ENCODE measurements around the gene ETS1. TPM values are rescaled to one million over a fixed set of nuclear protein-coding genes. Genes with fewer than 3 reads are reported as not detected.

The ETS1 gene
- total RNA-seq, 1 experiment from 2014 or later = 82.0 TPM

GRCh38 chr11:128567130-128567529 lies 20.2 kb downstream of the ETS1 start:
- Mint-ChIP-seq H3K27me3 (ENCODE audit: insufficient read depth, unreplicated experiment) (no peaks in the 10 kb centered on the region), H3K4me3 (ENCODE audit: unreplicated experiment) (no peak overlapping the region), H3K27ac (ENCODE audit: low read depth, unreplicated experiment) (no peak overlapping the region), H3K4me1 (ENCODE audit: insufficient read depth, unreplicated experiment) (no peaks in the 10 kb centered on the region), H3K9me3 (ENCODE audit: unreplicated experiment) (no peaks in the 10 kb centered on the region), H3K36me3 (ENCODE audit: insufficient read depth, unreplicated experiment) (no peaks in the 10 kb centered on the region)
- POLR2A ChIA-PET = no interaction called here
- no peak for DNase-seq (ENCODE audit: unreplicated experiment)
- intact Hi-C loops (cut with micrococcal nuclease) = no loop called here
- CTCF ChIA-PET = interaction anchor here (0.6 kb wide), 2 partner anchors 410 to 1845 kb away, joined by 3 read pairs; no protein-coding TSS in a partner anchor
- TF ChIP-seq, protein P1, sequence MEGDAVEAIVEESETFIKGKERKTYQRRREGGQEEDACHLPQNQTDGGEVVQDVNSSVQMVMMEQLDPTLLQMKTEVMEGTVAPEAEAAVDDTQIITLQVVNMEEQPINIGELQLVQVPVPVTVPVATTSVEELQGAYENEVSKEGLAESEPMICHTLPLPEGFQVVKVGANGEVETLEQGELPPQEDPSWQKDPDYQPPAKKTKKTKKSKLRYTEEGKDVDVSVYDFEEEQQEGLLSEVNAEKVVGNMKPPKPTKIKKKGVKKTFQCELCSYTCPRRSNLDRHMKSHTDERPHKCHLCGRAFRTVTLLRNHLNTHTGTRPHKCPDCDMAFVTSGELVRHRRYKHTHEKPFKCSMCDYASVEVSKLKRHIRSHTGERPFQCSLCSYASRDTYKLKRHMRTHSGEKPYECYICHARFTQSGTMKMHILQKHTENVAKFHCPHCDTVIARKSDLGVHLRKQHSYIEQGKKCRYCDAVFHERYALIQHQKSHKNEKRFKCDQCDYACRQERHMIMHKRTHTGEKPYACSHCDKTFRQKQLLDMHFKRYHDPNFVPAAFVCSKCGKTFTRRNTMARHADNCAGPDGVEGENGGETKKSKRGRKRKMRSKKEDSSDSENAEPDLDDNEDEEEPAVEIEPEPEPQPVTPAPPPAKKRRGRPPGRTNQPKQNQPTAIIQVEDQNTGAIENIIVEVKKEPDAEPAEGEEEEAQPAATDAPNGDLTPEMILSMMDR (IDR thresholded peaks at IDR 0.05; ENCODE audit: unreplicated experiment) = no peak
- no TSS peak for BruUV-seq (replicated peaks)

DNA sequence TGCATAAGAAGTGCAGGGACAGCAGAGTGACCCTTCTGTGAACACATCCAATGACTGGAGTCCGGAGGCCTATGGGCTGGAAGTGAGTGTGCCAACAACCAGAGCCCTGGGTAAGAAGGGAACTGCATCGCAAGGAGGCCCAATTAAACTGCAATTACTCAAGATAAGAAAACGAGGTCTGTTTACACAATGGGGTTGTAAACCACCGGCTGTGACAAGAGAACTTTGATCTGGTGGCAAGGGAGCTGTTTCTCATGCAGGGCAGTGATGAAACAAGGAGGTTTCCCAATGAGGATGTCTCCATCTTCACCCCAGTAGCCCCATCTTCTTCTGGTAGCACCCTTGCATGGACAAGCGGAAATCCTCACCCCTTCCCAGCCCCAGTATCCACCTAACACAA lies 21.5 kb downstream of the ETS1 start:
- Mint-ChIP-seq H3K9me3 (ENCODE audit: unreplicated experiment) (peaks cover 6% of the 10 kb centered on the region), H3K27ac (ENCODE audit: low read depth, unreplicated experiment) (no peak overlapping the region), H3K4me1 (ENCODE audit: insufficient read depth, unreplicated experiment) (no peaks in the 10 kb centered on the region), H3K27me3 (ENCODE audit: insufficient read depth, unreplicated experiment) (no peaks in the 10 kb centered on the region), H3K4me3 (ENCODE audit: unreplicated experiment) (no peak overlapping the region), H3K36me3 (ENCODE audit: insufficient read depth, unreplicated experiment) (no peaks in the 10 kb centered on the region)
- intact Hi-C loops (cut with micrococcal nuclease) = no loop called here
- no TSS peak for BruUV-seq (replicated peaks)
- no peak for DNase-seq (ENCODE audit: unreplicated experiment)
- POLR2A ChIA-PET = no interaction called here
- TF ChIP-seq, protein P1 (IDR thresholded peaks at IDR 0.05; ENCODE audit: unreplicated experiment) = no peak
- CTCF ChIA-PET = no interaction called here

GRCh38 chr11:128564642-128565245 lies 22.6 kb downstream of the ETS1 start:
- Mint-ChIP-seq H3K4me3 (ENCODE audit: unreplicated experiment) (no peak overlapping the region), H3K36me3 (ENCODE audit: insufficient read depth, unreplicated experiment) (no peaks in the 10 kb centered on the region), H3K27ac (ENCODE audit: low read depth, unreplicated experiment) (no peak overlapping the region), H3K9me3 (ENCODE audit: unreplicated experiment) (peaks cover 6% of the 10 kb centered on the region), H3K4me1 (ENCODE audit: insufficient read depth, unreplicated experiment) (no peaks in the 10 kb centered on the region), H3K27me3 (ENCODE audit: insufficient read depth, unreplicated experiment) (no peaks in the 10 kb centered on the region)
- CTCF ChIA-PET = interaction anchor here (0.7 kb wide), 1 partner anchor 57 kb away, joined by 4 read pairs; no protein-coding TSS in a partner anchor
- no peak for DNase-seq (ENCODE audit: unreplicated experiment)
- TF ChIP-seq, protein P1 (IDR thresholded peaks at IDR 0.05; ENCODE audit: unreplicated experiment) = no peak
- intact Hi-C loops (cut with micrococcal nuclease) = no loop called here
- BruUV-seq (replicated peaks) = no TSS peak
- POLR2A ChIA-PET = no interaction called here

DNA sequence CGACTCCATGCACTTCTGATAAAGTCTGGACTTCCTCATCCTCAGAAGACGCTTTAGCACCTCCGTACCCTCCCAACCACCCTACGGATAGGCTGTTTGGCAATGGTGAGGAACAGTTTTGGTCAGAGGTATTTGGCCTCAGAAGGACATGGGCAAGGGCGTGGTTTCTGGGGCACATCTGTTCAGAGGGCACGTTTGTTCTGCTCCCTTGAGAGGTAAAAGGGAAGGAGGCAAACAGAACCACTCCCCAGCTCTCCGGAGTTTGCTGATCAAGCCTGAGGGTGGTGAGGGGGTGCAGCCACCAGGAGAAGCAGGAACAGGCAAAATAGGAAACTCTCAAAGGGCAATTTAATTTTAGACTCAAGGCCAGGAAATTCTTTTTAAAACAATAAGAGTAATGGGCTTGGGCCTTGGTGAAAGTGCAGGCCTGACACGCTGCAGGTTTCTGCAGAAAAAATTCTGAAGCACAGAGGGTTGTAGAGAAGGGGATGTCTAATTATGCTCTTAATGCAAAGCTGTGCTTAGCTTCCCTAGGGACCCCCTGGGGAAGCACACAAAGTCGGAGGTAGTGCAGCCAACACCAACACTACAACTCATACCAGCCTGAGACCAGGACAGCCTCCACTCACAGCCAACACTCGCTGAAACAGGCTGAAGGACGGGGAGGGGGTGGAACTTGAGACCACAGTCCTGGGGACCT lies 23.3 kb downstream of the ETS1 start:
- Mint-ChIP-seq H3K9me3 (ENCODE audit: unreplicated experiment) (peaks cover 6% of the 10 kb centered on the region), H3K27ac (ENCODE audit: low read depth, unreplicated experiment) (no peak overlapping the region), H3K4me1 (ENCODE audit: insufficient read depth, unreplicated experiment) (no peaks in the 10 kb centered on the region), H3K4me3 (ENCODE audit: unreplicated experiment) (no peak overlapping the region), H3K27me3 (ENCODE audit: insufficient read depth, unreplicated experiment) (no peaks in the 10 kb centered on the region), H3K36me3 (ENCODE audit: insufficient read depth, unreplicated experiment) (no peaks in the 10 kb centered on the region)
- ChIA-PET POLR2A (interaction anchor here (0.9 kb wide), 1 partner anchor 9 kb away, joined by 3 read pairs; no protein-coding TSS in a partner anchor), CTCF (interaction anchor here (0.7 kb wide), 1 partner anchor 58 kb away, joined by 4 read pairs; no protein-coding TSS in a partner anchor)
- intact Hi-C loops (cut with micrococcal nuclease) = no loop called here
- no TSS peak for BruUV-seq (replicated peaks)
- TF ChIP-seq, protein P1 (IDR thresholded peaks at IDR 0.05; ENCODE audit: unreplicated experiment) = no peak
- no peak for DNase-seq (ENCODE audit: unreplicated experiment)
